Measurements from ENCODE around the gene PRKG1.

The PRKG1 gene

GRCh38 chr10:51357170-51357569 is 282.9 kb downstream of the PRKG1 start:
- POLR2A ChIA-PET, result no interaction called here
- H3K4me1 ChIP-seq (ENCODE audit: control extremely low read depth in 1 of 4, control insufficient read depth in 4 of 4, insufficient read depth in 4 of 4, low read length in 3 of 4), result no peaks in the 10 kb centered on the region
- no peak overlapping the region for H3K27ac ChIP-seq (ENCODE audit: insufficient read depth in 1 of 2, low read depth in 1 of 2, low read length in 2 of 2, poor library complexity in 1 of 2, severe bottlenecking in 2 of 2)
- no peak for DNase-seq
- CTCF ChIA-PET, result interaction anchor here (0.8 to 1.2 kb wide), 3 partner anchors 10 to 33 kb away, joined by 3 to 4 read pairs (median 3); no protein-coding TSS in a partner anchor
- H3K4me3 ChIP-seq (ENCODE audit: control insufficient read depth in 1 of 7, extremely low read depth in 1 of 7, insufficient read depth in 4 of 7, low read depth in 2 of 7, low read length in 6 of 7), result no peak overlapping the region
- H3K36me3 ChIP-seq (ENCODE audit: control insufficient read depth in 4 of 4, insufficient read depth in 4 of 4, low read length in 3 of 4), result no peaks in the 10 kb centered on the region
- WGBS (ENCODE audit: insufficient coverage), result 100% methylated on average over 2 of the region's 2 CpGs
- peaks cover 0 to 2% (median 0%) of the 10 kb centered on the region in 5 experiments for H3K27me3 ChIP-seq (replicated peaks in 2 of 5; ENCODE audit: control insufficient read depth in 4 of 5, insufficient read depth in 5 of 5, low read length in 4 of 5)
- no peaks in the 10 kb centered on the region for H3K9me3 ChIP-seq (ENCODE audit: control extremely low read depth in 1 of 5, control insufficient read depth in 4 of 5, insufficient read depth in 2 of 5, low read depth in 1 of 5, low read length in 4 of 5)

- Histone ChIP-seq H3K4me3 (ENCODE audit: control insufficient read depth in 1 of 7, extremely low read depth in 1 of 7, insufficient read depth in 4 of 7, low read depth in 2 of 7, low read length in 6 of 7) (no peak overlapping the region), H3K27ac (ENCODE audit: insufficient read depth in 1 of 2, low read depth in 1 of 2, low read length in 2 of 2, poor library complexity in 1 of 2, severe bottlenecking in 2 of 2) (no peak overlapping the region), H3K36me3 (ENCODE audit: control insufficient read depth in 4 of 4, insufficient read depth in 4 of 4, low read length in 3 of 4) (no peaks in the 10 kb centered on the region), H3K4me1 (ENCODE audit: control extremely low read depth in 1 of 4, control insufficient read depth in 4 of 4, insufficient read depth in 4 of 4, low read length in 3 of 4) (no peaks in the 10 kb centered on the region), H3K27me3 (replicated peaks in 2 of 5; ENCODE audit: control insufficient read depth in 4 of 5, insufficient read depth in 5 of 5, low read length in 4 of 5) (peaks cover 0 to 2% (median 0%) of the 10 kb centered on the region in 5 experiments), H3K9me3 (ENCODE audit: control extremely low read depth in 1 of 5, control insufficient read depth in 4 of 5, insufficient read depth in 2 of 5, low read depth in 1 of 5, low read length in 4 of 5) (no peaks in the 10 kb centered on the region)
- CTCF ChIA-PET, result interaction anchor here (1.2 kb wide), 1 partner anchor 9 kb away, joined by 4 read pairs; no protein-coding TSS in a partner anchor
- no peak for DNase-seq
- POLR2A ChIA-PET, result no interaction called here
These were observed 283.9 kb downstream of the PRKG1 start for GRCh38 chr10:51358227-51358626.

GRCh38 chr10:51363415-51363814 is 289.1 kb downstream of the PRKG1 start:
- ChIA-PET CTCF (interaction anchor here (0.7 to 1.4 kb wide), 2 partner anchors 26 to 58 kb away, joined by 3 to 4 read pairs; no protein-coding TSS in a partner anchor), POLR2A (no interaction called here)
- Histone ChIP-seq H3K4me3 (ENCODE audit: control insufficient read depth in 1 of 7, extremely low read depth in 1 of 7, insufficient read depth in 4 of 7, low read depth in 2 of 7, low read length in 6 of 7) (no peak overlapping the region), H3K4me1 (ENCODE audit: control extremely low read depth in 1 of 4, control insufficient read depth in 4 of 4, insufficient read depth in 4 of 4, low read length in 3 of 4) (no peaks in the 10 kb centered on the region), H3K27ac (ENCODE audit: insufficient read depth in 1 of 2, low read depth in 1 of 2, low read length in 2 of 2, poor library complexity in 1 of 2, severe bottlenecking in 2 of 2) (no peak overlapping the region), H3K36me3 (ENCODE audit: control insufficient read depth in 4 of 4, insufficient read depth in 4 of 4, low read length in 3 of 4) (no peaks in the 10 kb centered on the region), H3K27me3 (replicated peaks in 2 of 5; ENCODE audit: control insufficient read depth in 4 of 5, insufficient read depth in 5 of 5, low read length in 4 of 5) (no peaks in the 10 kb centered on the region), H3K9me3 (ENCODE audit: control extremely low read depth in 1 of 5, control insufficient read depth in 4 of 5, insufficient read depth in 2 of 5, low read depth in 1 of 5, low read length in 4 of 5) (no peaks in the 10 kb centered on the region)
- DNase-seq, result no peak
- 90% methylated on average over 2 of the region's 4 CpGs for WGBS (ENCODE audit: insufficient coverage)

GRCh38 chr10:51364674-51365073 is 290.4 kb downstream of the PRKG1 start:
- H3K36me3 ChIP-seq (ENCODE audit: control insufficient read depth in 4 of 4, insufficient read depth in 4 of 4, low read length in 3 of 4), result no peaks in the 10 kb centered on the region
- DNase-seq, result no peak
- H3K27me3 ChIP-seq (replicated peaks in 2 of 5; ENCODE audit: control insufficient read depth in 4 of 5, insufficient read depth in 5 of 5, low read length in 4 of 5), result no peaks in the 10 kb centered on the region
- no CpG with 5 or more reads among the region's 2 CpGs for WGBS (ENCODE audit: insufficient coverage)
- H3K27ac ChIP-seq (ENCODE audit: insufficient read depth in 1 of 2, low read depth in 1 of 2, low read length in 2 of 2, poor library complexity in 1 of 2, severe bottlenecking in 2 of 2), result no peak overlapping the region
- POLR2A ChIA-PET, result no interaction called here
- no peaks in the 10 kb centered on the region for H3K9me3 ChIP-seq (ENCODE audit: control extremely low read depth in 1 of 5, control insufficient read depth in 4 of 5, insufficient read depth in 2 of 5, low read depth in 1 of 5, low read length in 4 of 5)
- no peak overlapping the region for H3K4me3 ChIP-seq (ENCODE audit: control insufficient read depth in 1 of 7, extremely low read depth in 1 of 7, insufficient read depth in 4 of 7, low read depth in 2 of 7, low read length in 6 of 7)
- H3K4me1 ChIP-seq (ENCODE audit: control extremely low read depth in 1 of 4, control insufficient read depth in 4 of 4, insufficient read depth in 4 of 4, low read length in 3 of 4), result no peaks in the 10 kb centered on the region
- CTCF ChIA-PET, result no interaction called here

GRCh38 chr10:51366044-51366443 is 291.8 kb downstream of the PRKG1 start:
- no peak overlapping the region for H3K4me3 ChIP-seq (ENCODE audit: control insufficient read depth in 1 of 7, extremely low read depth in 1 of 7, insufficient read depth in 4 of 7, low read depth in 2 of 7, low read length in 6 of 7)
- no CpG with 5 or more reads among the region's 1 CpG for WGBS (ENCODE audit: insufficient coverage)
- POLR2A ChIA-PET, result no interaction called here
- no peaks in the 10 kb centered on the region for H3K36me3 ChIP-seq (ENCODE audit: control insufficient read depth in 4 of 4, insufficient read depth in 4 of 4, low read length in 3 of 4)
- H3K4me1 ChIP-seq (ENCODE audit: control extremely low read depth in 1 of 4, control insufficient read depth in 4 of 4, insufficient read depth in 4 of 4, low read length in 3 of 4), result no peaks in the 10 kb centered on the region
- CTCF ChIA-PET, result interaction anchor here (1.7 kb wide), 1 partner anchor 10 kb away, joined by 4 read pairs; no protein-coding TSS in a partner anchor
- no peak for DNase-seq
- no peak overlapping the region for H3K27ac ChIP-seq (ENCODE audit: insufficient read depth in 1 of 2, low read depth in 1 of 2, low read length in 2 of 2, poor library complexity in 1 of 2, severe bottlenecking in 2 of 2)
- H3K9me3 ChIP-seq (ENCODE audit: control extremely low read depth in 1 of 5, control insufficient read depth in 4 of 5, insufficient read depth in 2 of 5, low read depth in 1 of 5, low read length in 4 of 5), result no peaks in the 10 kb centered on the region
- H3K27me3 ChIP-seq (replicated peaks in 2 of 5; ENCODE audit: control insufficient read depth in 4 of 5, insufficient read depth in 5 of 5, low read length in 4 of 5), result no peaks in the 10 kb centered on the region

- H3K36me3 ChIP-seq (ENCODE audit: control insufficient read depth in 4 of 4, insufficient read depth in 4 of 4, low read length in 3 of 4), result no peaks in the 10 kb centered on the region
- no peaks in the 10 kb centered on the region for H3K4me1 ChIP-seq (ENCODE audit: control extremely low read depth in 1 of 4, control insufficient read depth in 4 of 4, insufficient read depth in 4 of 4, low read length in 3 of 4)
- no peak for DNase-seq
- POLR2A ChIA-PET, result no interaction called here
- peak overlapping the region in 1 of 7 experiments; percentile 17 for H3K4me3 ChIP-seq (ENCODE audit: control insufficient read depth in 1 of 7, extremely low read depth in 1 of 7, insufficient read depth in 4 of 7, low read depth in 2 of 7, low read length in 6 of 7)
- H3K27me3 ChIP-seq (replicated peaks in 2 of 5; ENCODE audit: control insufficient read depth in 4 of 5, insufficient read depth in 5 of 5, low read length in 4 of 5), result no peaks in the 10 kb centered on the region
- CTCF ChIA-PET, result interaction anchor here (1.2 to 1.7 kb wide), 3 partner anchors 9 to 10 kb away, joined by 3 to 4 read pairs (median 4); no protein-coding TSS in a partner anchor
- no peaks in the 10 kb centered on the region for H3K9me3 ChIP-seq (ENCODE audit: control extremely low read depth in 1 of 5, control insufficient read depth in 4 of 5, insufficient read depth in 2 of 5, low read depth in 1 of 5, low read length in 4 of 5)
- 100% methylated on average over 2 of the region's 4 CpGs for WGBS (ENCODE audit: insufficient coverage)
- H3K27ac ChIP-seq (ENCODE audit: insufficient read depth in 1 of 2, low read depth in 1 of 2, low read length in 2 of 2, poor library complexity in 1 of 2, severe bottlenecking in 2 of 2), result no peak overlapping the region
These were observed 292.8 kb downstream of the PRKG1 start for GRCh38 chr10:51367127-51367526.

GRCh38 chr10:51367694-51368093 is 293.4 kb downstream of the PRKG1 start:
- Histone ChIP-seq H3K4me3 (ENCODE audit: control insufficient read depth in 1 of 7, extremely low read depth in 1 of 7, insufficient read depth in 4 of 7, low read depth in 2 of 7, low read length in 6 of 7) (no peak overlapping the region), H3K9me3 (ENCODE audit: control extremely low read depth in 1 of 5, control insufficient read depth in 4 of 5, insufficient read depth in 2 of 5, low read depth in 1 of 5, low read length in 4 of 5) (no peaks in the 10 kb centered on the region), H3K36me3 (ENCODE audit: control insufficient read depth in 4 of 4, insufficient read depth in 4 of 4, low read length in 3 of 4) (no peaks in the 10 kb centered on the region), H3K27ac (ENCODE audit: insufficient read depth in 1 of 2, low read depth in 1 of 2, low read length in 2 of 2, poor library complexity in 1 of 2, severe bottlenecking in 2 of 2) (no peak overlapping the region), H3K27me3 (replicated peaks in 2 of 5; ENCODE audit: control insufficient read depth in 4 of 5, insufficient read depth in 5 of 5, low read length in 4 of 5) (no peaks in the 10 kb centered on the region), H3K4me1 (ENCODE audit: control extremely low read depth in 1 of 4, control insufficient read depth in 4 of 4, insufficient read depth in 4 of 4, low read length in 3 of 4) (no peaks in the 10 kb centered on the region)
- 100% methylated on average over 1 of the region's 1 CpG for WGBS (ENCODE audit: insufficient coverage)
- POLR2A ChIA-PET, result no interaction called here
- DNase-seq, result no peak
- CTCF ChIA-PET, result interaction anchor here (1.2 to 1.7 kb wide), 4 partner anchors 8 to 10 kb away, joined by 3 to 4 read pairs (median 4); no protein-coding TSS in a partner anchor

Measured in common myeloid progenitor, CD34-positive (primary cell).